ENCODE results near the gene DRAM2.
"Not testable (repeated sequence)": the region's sequence is repeated elsewhere in the genome, so short reads cannot be mapped to it uniquely, and the experiment has no call there.

The DRAM2 gene

DNA sequence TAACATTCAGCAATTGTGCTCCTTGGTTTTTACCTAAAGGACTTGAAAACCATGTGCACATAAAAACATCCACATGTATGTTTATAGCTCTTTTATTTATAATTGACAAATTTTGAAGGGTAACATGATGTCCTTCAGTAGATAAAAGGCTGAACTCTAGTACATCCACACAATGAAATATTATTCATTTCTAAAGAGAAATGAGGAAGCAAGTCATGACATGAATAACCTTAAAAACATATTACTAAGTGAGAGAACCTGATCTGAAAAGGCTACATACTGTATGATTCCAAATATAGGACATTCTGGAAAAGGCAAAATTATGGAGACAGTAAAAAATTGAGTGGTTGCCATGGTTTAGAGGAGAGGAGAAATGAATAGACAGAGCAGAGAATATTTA is 50.3 kb downstream of the DRAM2 start:
- DNase-seq (ENCODE audit: insufficient read length, low spot score) (no peak), FAIRE-seq (no peak)
- TF ChIP-seq PAX5 (IDR thresholded peaks at IDR 0.05; ENCODE audit: insufficient read depth, low read length, severe bottlenecking) (no peak), POU2F2 (IDR thresholded peaks at IDR 0.05; ENCODE audit: low read depth, low read length) (no peak), POLR2AphosphoS5 (IDR thresholded peaks at IDR 0.05; ENCODE audit: low read depth, low read length) (no peak), TAF1 (IDR thresholded peaks at IDR 0.05; ENCODE audit: low read depth, low read length) (no peak), POLR2A (IDR thresholded peaks at IDR 0.05; ENCODE audit: low read depth, low read length) (no peak), SPI1 (IDR thresholded peaks at IDR 0.05; ENCODE audit: low read depth, low read length) (no peak)

DNA sequence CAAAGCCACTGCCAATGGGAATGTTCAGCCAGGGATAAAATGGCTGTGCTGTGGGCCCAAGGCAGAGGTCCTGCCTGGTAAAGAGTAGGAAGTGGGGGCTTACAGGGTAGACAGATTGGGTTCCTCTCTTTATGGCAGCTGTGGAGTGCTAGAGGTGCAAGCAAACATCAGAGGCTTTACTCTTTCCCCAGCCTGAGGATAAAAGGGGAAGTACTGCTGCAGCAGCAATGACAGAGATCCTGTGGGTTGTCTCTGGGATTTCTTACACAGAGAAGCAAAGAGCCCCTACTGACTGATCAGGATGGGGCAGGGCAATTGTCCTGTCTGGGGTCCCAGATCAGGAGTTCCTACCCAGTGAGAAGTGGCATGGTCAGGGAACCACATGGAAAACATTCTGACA is 54.2 kb downstream of the DRAM2 start:
- DNase-seq (ENCODE audit: insufficient read length, low spot score): no peak
- TF ChIP-seq POLR2AphosphoS5 (IDR thresholded peaks at IDR 0.05; ENCODE audit: low read depth, low read length) (no peak), SPI1 (IDR thresholded peaks at IDR 0.05; ENCODE audit: low read depth, low read length) (no peak), POU2F2 (IDR thresholded peaks at IDR 0.05; ENCODE audit: low read depth, low read length) (no peak), POLR2A (IDR thresholded peaks at IDR 0.05; ENCODE audit: low read depth, low read length) (no peak), PAX5 (IDR thresholded peaks at IDR 0.05; ENCODE audit: insufficient read depth, low read length, severe bottlenecking) (no peak), TAF1 (IDR thresholded peaks at IDR 0.05; ENCODE audit: low read depth, low read length) (no peak)
- no peak for FAIRE-seq

DNA sequence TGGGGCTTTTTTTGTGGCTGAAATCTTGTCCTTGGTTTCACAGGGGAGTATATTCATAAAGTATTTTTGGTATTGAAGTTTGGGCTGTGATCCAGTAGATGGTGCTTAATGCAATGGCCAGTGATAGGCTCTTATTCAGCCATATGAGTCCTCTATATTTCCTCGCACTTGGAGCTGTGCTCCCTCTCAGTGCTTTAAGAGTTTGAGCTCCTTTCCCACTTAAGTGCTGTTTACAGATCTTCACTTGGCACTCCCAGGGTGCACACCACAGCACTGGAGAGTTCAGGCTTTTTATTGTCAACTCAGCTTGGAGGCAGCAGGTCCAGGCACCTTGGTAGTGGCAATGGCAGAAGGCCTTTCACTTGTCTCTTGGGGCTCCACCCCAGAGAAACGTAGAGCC is 54.9 kb downstream of the DRAM2 start:
- DNase-seq (ENCODE audit: insufficient read length, low spot score) (no peak), FAIRE-seq (no peak)
- TF ChIP-seq SPI1 (IDR thresholded peaks at IDR 0.05; ENCODE audit: low read depth, low read length): no peak
- TF ChIP-seq PAX5 (IDR thresholded peaks at IDR 0.05; ENCODE audit: insufficient read depth, low read length, severe bottlenecking): no peak
- no peak for TF ChIP-seq POLR2A (IDR thresholded peaks at IDR 0.05; ENCODE audit: low read depth, low read length)
- no peak for TF ChIP-seq POLR2AphosphoS5 (IDR thresholded peaks at IDR 0.05; ENCODE audit: low read depth, low read length)
- no peak for TF ChIP-seq TAF1 (IDR thresholded peaks at IDR 0.05; ENCODE audit: low read depth, low read length)
- TF ChIP-seq POU2F2 (IDR thresholded peaks at IDR 0.05; ENCODE audit: low read depth, low read length): no peak

DNA sequence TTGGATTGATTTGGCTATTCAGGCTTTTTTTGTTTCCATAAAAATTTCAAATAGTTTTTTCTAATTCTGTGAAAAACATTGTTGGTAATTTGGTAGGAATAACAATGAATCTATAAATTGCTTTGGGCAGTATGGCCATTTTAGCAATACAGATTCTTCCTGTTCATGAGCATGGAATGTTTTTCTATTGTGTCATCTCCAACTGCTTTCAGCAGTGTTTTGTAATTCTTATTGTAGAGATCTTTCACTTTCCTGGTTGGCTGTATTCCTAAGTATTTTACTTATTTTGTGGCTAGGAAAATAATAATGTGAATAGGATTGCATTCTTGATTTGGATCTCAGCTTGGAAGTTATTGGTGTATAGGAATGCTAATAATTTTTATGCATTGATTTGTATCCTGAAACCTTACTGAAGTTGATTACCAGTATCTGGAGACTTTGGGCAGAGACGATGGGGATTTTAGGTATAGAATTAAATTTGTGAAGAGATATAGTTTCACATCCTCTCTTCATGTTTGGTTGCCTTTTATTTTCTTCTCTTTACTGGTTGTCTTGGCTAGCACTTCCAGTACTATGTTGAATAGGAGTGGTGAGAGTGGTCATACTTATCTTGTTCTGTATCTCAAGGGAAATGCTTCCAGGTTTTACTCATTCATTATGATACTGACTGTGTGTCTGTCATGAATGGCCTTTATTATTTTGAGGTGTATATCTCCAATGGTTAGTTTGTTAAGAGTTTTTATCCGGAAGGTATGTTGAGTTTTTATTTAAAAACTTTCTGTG is 57.3 kb downstream of the DRAM2 start:
- no peak for TF ChIP-seq POLR2AphosphoS5 (IDR thresholded peaks at IDR 0.05; ENCODE audit: low read depth, low read length)
- peak; percentile 73 for TF ChIP-seq SPI1 (IDR thresholded peaks at IDR 0.05; ENCODE audit: low read depth, low read length)
- DNase-seq (ENCODE audit: insufficient read length, low spot score): no peak
- FAIRE-seq: peak; percentile 45

DNA sequence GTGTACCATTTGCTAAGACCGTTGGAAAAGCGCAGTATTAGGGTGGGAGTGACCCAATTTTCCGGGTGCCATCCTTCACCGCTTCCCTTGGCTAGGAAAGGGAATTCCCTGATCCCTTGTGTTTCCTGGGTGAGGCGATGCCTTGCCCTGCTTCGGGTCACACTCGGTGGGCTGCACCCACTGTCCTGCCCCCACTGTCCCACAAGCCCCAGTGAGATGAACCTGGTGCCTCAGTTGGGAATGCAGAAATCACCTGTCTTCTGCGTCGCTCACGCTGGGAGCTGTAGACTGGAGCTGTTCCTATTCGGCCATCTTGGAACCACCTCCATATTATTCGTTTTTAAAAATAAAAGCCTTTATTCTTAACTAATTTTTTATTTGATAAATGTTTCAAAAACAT is 60.6 kb downstream of the DRAM2 start:
- FAIRE-seq; DNase-seq (ENCODE audit: insufficient read length, low spot score): not testable (repeated sequence)

DNA sequence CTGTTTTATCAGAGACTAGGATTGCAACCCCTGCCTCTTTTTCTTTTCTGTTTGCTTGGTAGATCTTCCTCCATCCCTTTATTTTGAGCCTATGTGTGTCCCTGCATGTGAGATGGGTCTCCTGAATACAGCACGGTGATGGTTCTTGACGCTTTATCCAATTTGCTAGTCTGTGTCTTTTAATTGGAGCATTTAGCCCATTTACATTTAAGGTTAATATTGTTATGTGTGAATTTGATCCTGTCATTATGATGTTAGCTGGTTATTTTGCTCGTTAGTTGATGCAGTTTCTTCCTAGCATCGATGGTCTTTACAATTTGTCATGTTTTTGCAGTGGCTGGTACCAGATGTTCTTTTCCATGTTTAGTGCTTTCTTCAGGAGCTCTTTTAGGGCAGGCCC is 62.6 kb downstream of the DRAM2 start:
- DNase-seq (ENCODE audit: insufficient read length, low spot score); FAIRE-seq: not testable (repeated sequence)
